Measurements from ENCODE around the gene TSFM.
A peak's percentile ranks its signal among the peaks of the same experiment; 100 is the strongest.

DNA sequence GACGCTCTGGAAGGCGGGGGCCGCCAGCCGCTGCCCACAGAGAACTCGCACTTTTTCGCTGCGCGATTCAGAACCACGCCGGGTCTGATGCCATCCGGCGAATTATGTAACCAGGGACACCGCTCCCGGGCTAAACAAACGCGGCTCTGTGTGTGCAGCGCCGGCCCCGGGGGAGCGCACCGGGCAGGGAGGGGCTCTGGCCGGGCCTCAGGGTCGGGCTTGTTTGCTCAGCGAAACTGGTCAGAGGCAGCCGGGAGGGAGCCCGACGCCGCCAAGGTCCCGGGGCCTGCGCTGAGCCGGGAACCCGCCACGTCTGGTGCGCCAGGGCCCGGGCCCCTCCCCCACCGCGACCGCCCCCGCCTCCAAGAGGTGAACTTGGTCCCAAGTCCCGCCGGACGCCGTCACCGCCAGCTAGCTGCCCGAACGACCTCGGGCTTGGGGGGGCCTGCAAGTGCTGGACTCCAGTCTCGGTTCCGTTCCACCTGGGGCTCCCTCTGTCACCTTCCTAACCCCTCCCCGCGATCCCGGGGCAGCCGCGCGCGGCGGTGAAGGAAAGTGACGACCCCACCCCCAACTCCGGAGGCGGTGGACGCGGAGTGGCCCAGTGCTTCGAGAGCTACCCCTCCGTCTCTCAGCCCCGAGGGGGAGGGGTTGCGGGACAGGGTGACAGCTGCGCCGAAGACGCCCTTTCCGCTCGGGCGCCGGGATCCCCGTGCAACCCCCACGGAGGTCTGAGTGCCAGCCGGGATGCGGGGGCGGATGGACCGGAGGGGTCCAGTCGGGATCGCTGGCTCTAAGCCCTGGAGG lies 63.1 kb downstream of the TSFM start:
- TF ChIP-seq, protein P1, sequence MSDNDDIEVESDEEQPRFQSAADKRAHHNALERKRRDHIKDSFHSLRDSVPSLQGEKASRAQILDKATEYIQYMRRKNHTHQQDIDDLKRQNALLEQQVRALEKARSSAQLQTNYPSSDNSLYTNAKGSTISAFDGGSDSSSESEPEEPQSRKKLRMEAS (CRISPR knock-in tag; IDR thresholded peaks at IDR 0.05), result 0 out of 2 replicates have a peak, but pooled peaks have one; percentile 26
- TF ChIP-seq, protein P2, sequence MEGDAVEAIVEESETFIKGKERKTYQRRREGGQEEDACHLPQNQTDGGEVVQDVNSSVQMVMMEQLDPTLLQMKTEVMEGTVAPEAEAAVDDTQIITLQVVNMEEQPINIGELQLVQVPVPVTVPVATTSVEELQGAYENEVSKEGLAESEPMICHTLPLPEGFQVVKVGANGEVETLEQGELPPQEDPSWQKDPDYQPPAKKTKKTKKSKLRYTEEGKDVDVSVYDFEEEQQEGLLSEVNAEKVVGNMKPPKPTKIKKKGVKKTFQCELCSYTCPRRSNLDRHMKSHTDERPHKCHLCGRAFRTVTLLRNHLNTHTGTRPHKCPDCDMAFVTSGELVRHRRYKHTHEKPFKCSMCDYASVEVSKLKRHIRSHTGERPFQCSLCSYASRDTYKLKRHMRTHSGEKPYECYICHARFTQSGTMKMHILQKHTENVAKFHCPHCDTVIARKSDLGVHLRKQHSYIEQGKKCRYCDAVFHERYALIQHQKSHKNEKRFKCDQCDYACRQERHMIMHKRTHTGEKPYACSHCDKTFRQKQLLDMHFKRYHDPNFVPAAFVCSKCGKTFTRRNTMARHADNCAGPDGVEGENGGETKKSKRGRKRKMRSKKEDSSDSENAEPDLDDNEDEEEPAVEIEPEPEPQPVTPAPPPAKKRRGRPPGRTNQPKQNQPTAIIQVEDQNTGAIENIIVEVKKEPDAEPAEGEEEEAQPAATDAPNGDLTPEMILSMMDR (IDR thresholded peaks at IDR 0.05), result no peak
- TF ChIP-seq TCF7 (CRISPR knock-in tag; IDR thresholded peaks at IDR 0.05; ENCODE audit: low read depth), result no peak
